Activated effector memory CD4-positive, alpha-beta T cell treated with Interleukin-2 at 50 U/mL for 16 hours (primary cell): ENCODE results near the gene BBS7.

Source experiments
- DNase-seq: peaks from one replicate; pipeline ENCODE4 v3.0.0-alpha.2; 2020

BBS7 gene, protein sequence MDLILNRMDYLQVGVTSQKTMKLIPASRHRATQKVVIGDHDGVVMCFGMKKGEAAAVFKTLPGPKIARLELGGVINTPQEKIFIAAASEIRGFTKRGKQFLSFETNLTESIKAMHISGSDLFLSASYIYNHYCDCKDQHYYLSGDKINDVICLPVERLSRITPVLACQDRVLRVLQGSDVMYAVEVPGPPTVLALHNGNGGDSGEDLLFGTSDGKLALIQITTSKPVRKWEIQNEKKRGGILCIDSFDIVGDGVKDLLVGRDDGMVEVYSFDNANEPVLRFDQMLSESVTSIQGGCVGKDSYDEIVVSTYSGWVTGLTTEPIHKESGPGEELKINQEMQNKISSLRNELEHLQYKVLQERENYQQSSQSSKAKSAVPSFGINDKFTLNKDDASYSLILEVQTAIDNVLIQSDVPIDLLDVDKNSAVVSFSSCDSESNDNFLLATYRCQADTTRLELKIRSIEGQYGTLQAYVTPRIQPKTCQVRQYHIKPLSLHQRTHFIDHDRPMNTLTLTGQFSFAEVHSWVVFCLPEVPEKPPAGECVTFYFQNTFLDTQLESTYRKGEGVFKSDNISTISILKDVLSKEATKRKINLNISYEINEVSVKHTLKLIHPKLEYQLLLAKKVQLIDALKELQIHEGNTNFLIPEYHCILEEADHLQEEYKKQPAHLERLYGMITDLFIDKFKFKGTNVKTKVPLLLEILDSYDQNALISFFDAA

GRCh38 chr4:121869841-121870822 lies at the start of gene BBS7:
BBS7 (minus strand) TSS chr4:121870474; CDS start chr4:121870313, 161 bp downstream.
- peak; percentile 92 for DNase-seq

GRCh38 chr4:121913667-121914066 lies 43.4 kb upstream of the BBS7 start:
- DNase-seq, result no peak

DNA sequence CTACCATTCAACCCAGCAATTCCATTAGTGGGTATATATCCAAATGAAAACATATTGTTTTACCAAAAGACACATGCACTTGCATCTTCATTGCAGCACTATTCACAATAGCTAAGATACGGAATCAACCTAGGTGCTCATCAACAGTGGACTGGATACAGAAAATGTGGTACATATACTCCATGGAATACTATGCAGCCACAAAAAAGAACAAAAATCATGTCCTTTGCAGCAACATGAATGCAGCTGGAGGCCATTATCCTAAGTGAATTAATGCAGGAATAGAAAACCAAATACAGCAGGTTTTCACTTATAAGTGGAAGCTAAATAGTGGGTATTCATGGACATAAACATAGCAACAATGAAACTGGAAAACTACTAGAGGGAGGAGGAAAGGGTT lies 38.1 kb upstream of the BBS7 start:
- DNase-seq, result no peak

GRCh38 chr4:121900132-121900983 lies 30.1 kb upstream of the BBS7 start:
- DNase-seq, result no peak

GRCh38 chr4:121898150-121898549 lies 27.9 kb upstream of the BBS7 start:
- no peak for DNase-seq

GRCh38 chr4:121888134-121888533 lies 17.9 kb upstream of the BBS7 start:
- no peak for DNase-seq

DNA sequence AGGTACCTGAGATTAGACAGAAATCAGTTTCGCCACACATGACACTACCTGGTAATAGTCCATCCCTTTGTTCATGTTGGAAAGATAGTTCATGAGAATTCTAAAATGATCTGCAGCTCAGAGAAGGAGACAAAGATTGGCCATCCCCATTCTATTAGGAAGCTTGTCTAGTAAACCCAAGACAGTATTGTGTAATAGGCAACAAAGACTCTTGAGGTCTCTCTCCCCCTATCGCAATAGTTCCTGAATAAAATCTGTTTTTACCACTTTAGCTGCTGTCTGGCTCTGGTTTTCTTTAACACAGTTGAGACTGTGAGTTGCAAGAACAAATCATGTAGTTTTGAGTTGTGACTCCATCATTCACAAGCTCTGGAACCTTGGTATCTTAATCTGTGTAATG lies 14.8 kb upstream of the BBS7 start:
- DNase-seq, result no peak

DNA sequence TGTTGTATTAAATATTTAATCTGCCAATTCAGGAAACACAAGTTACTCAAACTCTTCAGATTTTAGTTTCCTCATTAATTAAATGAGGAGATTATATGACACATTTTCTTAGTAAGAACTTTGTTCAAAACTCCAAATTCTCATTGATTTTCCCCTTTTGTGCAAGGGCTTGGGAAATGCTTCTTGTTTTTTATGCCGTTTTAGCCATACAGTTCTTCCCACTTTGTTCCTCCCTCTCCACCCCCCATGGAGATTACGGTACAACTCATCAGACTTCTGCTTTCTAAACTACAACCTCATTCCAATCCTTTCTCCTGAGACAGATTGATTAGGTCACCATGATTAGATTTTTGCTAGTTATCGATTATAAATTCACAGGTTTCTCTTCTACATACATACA lies 10.9 kb upstream of the BBS7 start:
- no peak for DNase-seq

- DNase-seq, result no peak
Observed at GRCh38 chr4:121879135-121879534, 8.9 kb upstream of the BBS7 start.

DNA sequence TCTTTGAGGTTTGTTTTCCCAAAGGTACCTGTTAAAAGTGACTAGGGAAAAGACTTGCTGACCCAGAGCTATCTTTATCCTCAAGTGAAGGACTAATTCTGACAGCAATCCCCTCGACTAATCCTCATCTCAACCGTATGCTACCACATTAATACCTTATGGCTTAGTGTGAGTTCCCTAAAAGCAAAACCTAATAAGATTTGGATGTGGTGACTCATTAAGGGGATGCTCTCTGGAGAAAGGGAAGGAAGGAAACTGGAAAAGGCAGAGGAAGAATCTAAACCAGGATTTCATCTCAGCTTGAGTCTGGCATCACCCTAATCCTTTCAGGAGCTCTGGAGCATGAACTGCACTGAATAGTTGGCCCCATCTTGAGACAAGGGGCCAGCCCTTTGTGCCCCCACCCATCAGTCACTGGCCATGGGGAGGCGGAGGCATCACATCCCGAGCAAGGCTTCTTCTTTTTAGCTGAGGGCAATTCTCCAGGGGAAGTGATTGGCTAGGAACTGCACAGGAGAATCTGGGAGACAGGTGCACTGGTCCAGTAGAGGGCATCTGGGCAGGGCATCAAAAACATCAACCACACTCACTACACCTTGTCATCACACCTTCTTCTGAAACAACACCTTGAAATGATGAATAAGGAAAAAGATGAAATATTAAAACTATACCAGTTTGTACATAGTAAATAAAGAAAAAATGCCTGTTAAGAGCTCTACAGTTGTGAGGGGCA lies 6.9 kb upstream of the BBS7 start:
- no peak for DNase-seq

DNA sequence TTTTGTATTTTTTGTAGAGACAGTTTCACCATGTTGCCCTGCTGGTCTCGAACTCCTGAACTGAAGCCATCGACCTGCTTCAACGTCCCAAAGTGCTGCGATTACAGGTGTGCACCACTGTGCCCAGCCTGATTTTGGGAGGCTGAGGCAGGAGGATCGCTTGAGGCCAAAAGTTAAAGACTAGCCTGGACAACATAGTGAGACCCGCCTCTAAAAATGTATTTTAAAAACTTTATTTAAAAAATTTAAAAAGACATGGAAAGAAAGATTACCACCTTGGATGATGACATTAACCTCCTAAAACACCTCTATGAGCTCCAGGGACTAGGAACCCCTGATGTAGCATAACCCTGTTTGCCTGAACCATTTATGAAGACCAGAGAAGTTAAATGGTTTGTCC lies 5.8 kb upstream of the BBS7 start:
- no peak for DNase-seq

GRCh38 chr4:121875652-121876051 lies 5.4 kb upstream of the BBS7 start:
- no peak for DNase-seq

DNA sequence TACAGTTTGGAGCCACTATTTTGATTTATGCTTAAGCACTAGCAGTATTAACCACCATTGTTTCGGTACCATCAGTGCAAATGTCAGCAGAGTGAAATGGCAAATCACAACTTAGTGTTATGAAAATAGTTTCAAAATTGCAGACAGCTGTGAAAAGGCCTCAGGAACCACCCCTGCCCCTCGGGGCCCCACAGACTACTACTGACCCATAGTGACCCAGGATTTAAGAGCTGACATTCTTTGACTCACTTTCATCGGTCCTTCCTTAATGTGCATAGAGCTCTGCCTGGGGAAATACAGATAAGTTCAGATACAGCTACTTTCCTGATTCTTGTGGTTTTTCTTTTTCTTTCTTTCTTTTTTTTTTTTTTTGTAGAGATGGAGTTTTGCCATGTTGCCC lies 3.3 kb upstream of the BBS7 start:
- no peak for DNase-seq

- no peak for DNase-seq
Observed at GRCh38 chr4:121863799-121864198, 6.5 kb downstream of the BBS7 start.

DNA sequence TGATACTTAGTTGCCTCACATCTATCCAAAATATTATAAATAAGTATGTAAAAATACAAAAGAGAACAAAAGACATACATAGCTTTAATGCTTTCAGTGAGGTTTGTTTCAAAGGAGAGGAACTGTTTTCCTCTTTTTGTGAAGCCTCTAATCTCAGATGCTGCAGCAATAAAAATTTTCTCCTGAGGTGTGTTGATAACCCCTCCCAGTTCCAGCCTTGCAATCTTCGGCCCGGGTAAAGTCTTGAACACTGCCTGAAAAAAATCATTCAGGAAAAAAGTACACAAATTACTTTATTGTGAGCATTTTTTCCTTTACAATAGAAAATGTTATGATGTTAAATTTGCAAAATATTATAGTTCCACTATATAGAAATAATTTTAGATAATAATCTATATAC lies 8.8 kb downstream of the BBS7 start:
- no peak for DNase-seq

GRCh38 chr4:121860121-121860520 lies 10.2 kb downstream of the BBS7 start:
- DNase-seq, result no peak

- no peak for DNase-seq
Observed at GRCh38 chr4:121851354-121851753, 18.9 kb downstream of the BBS7 start.

DNA sequence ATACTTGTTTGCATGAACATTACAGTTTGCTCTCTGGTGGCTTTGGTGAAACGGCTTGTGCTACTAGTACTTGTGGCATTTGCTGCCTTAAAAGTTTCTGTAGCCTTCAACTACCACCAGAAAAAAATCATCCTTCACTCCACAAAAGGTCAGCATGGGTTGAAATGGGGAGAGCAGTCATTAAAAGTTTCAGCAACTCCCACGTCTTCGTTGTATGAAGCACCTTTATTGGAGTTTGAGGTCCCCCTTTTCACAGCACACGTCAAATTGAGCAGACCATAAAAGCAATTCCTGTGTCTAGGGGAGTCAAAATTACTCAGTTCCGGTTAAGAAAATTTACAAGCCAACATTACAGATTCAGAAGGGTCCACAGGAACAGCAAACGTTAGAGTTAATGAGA lies 23.6 kb downstream of the BBS7 start:
- DNase-seq, result no peak

GRCh38 chr4:121842862-121843261 lies 27.4 kb downstream of the BBS7 start:
- no peak for DNase-seq

DNA sequence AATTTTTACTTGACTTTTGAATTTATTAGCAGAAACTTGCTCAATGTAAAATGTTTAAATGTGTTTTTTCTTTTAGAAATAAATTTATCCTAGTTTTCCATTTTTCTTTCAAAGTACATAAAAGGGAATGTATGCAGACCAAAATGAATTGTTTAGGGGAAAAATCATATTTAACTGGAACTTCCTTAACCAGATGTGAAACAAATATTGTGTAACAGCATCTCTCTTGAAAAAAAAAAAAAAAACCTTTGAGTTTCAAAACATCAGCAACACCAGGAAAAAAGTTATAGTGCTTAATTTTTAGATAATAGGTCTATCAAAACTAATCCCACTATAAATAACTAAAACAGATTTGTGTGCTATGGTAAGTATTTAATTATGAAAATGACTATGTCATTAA lies 32.1 kb downstream of the BBS7 start:
- DNase-seq, result no peak

GRCh38 chr4:121829511-121829910 lies 40.8 kb downstream of the BBS7 start:
- no peak for DNase-seq

- no peak for DNase-seq
Observed at GRCh38 chr4:121827853-121828252, 42.4 kb downstream of the BBS7 start.
